Measurements from ENCODE around the gene MECP2. TPM values are rescaled to one million over a fixed set of nuclear protein-coding genes. Genes with fewer than 3 reads are reported as not detected.

MECP2 gene
- total and polyA plus RNA-seq, 2 donors (not counting 1 experiment from before 2014, with no cell fraction given), result 20.0 to 122 TPM

DNA sequence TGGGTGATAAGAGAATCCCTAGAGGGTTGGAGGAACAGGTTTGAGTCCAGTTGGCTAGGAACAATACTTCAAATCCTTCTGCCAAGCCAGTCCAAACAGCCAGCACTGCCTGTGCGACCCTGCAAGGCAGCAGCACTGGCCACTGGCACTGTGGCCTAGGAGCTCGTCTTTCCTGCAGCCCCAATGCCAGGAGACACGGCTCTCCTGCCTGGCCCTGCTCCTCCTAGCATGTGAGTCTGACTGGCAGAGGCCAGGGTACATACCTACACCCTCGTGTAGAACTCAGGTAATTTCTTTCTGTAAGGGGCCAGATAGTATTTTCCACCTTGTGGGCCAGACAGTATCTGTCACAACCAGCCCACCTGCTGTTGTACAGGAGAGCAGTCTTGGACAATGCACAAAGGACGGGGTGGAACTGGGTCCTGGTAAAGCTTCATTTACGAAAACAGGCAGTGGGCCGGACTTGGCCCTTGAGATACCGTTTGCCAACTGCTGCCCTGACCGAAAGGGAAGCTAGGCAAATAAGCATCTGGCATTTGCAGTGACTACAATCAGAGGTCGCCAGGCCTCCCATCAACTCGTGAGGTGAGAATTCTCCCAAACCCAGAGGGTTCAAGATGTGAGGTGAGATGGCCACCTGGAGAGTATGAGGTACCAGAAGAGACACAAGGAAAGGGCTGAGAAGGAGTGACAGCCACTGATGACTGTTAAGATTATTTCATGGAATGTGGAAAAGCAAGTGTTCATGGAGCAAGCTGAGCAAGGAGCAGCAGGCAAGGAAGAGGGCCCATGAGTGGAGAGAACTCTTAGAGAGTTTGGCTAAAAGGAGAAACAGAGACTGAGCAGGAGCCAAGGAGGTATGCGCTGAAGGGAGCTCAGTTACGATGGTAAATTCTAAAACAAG lies 48.1 kb downstream of the MECP2 start:
- no peak overlapping the region for H2AFZ ChIP-seq (ENCODE audit: insufficient read depth, low read depth, low read length, poor library complexity, severe bottlenecking)
- POLR2A ChIA-PET, result no interaction called here
- Mint-ChIP-seq H3K27ac (no peak overlapping the region), H3K4me1 (peaks cover 16% of the 10 kb centered on the region), H3K9me3 (ENCODE audit: insufficient read depth) (no peaks in the 10 kb centered on the region), H3K4me3 (no peak overlapping the region), H3K27me3 (no peaks in the 10 kb centered on the region)
- H3K27me3 ChIP-seq (replicated peaks in 1 of 4; ENCODE audit: control extremely low read depth in 1 of 4, control insufficient read depth in 3 of 4, insufficient read depth in 4 of 4, low read length in 3 of 4), result no peaks in the 10 kb centered on the region
- H3K9ac ChIP-seq (ENCODE audit: low read length), result no peak overlapping the region
- ATAC-seq (ENCODE audit: low read depth) (no peak), DNase-seq (no peak)
- peaks cover 38% of the 10 kb centered on the region for H4K20me1 ChIP-seq (ENCODE audit: control insufficient read depth, insufficient read depth, low read length, poor library complexity, severe bottlenecking)
- 99% methylated on average over 10 of the region's 13 CpGs for WGBS (ENCODE audit: insufficient coverage)
- no peak for TF ChIP-seq EZH2 (IDR thresholded peaks at IDR 0.05; ENCODE audit: borderline replicate concordance, insufficient read depth, low read depth, low read length, poor library complexity, severe bottlenecking)
- TF ChIP-seq, protein P1, sequence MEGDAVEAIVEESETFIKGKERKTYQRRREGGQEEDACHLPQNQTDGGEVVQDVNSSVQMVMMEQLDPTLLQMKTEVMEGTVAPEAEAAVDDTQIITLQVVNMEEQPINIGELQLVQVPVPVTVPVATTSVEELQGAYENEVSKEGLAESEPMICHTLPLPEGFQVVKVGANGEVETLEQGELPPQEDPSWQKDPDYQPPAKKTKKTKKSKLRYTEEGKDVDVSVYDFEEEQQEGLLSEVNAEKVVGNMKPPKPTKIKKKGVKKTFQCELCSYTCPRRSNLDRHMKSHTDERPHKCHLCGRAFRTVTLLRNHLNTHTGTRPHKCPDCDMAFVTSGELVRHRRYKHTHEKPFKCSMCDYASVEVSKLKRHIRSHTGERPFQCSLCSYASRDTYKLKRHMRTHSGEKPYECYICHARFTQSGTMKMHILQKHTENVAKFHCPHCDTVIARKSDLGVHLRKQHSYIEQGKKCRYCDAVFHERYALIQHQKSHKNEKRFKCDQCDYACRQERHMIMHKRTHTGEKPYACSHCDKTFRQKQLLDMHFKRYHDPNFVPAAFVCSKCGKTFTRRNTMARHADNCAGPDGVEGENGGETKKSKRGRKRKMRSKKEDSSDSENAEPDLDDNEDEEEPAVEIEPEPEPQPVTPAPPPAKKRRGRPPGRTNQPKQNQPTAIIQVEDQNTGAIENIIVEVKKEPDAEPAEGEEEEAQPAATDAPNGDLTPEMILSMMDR (IDR thresholded peaks at IDR 0.05), result no peak
- H3K4me1 ChIP-seq (ENCODE audit: control insufficient read depth in 2 of 2, insufficient read depth in 2 of 2, low read length in 2 of 2), result peaks cover 4 to 10% of the 10 kb centered on the region in 2 donors
- no peak overlapping the region for H3K4me2 ChIP-seq (replicated peaks; ENCODE audit: low read depth, low read length, poor library complexity, severe bottlenecking)
- peaks cover 0 to 20% of the 10 kb centered on the region in 2 experiments for H3K36me3 ChIP-seq (replicated peaks in 1 of 2; ENCODE audit: control extremely low read depth in 1 of 2, control insufficient read depth in 1 of 2, extremely low read depth in 1 of 2, insufficient read depth in 2 of 2, low read length in 1 of 2)
- peaks cover 76% of the 10 kb centered on the region for H3K79me2 ChIP-seq (ENCODE audit: control insufficient read depth, insufficient read depth, low read length)
- intact Hi-C loops (cut with micrococcal nuclease), result loop anchor here (5.0 kb wide), 1 partner anchor 77 kb away; the partner anchor contains the start of genes HCFC1 and TMEM187
- no peaks in the 10 kb centered on the region for H3K9me3 ChIP-seq (ENCODE audit: control extremely low read depth in 1 of 3, control insufficient read depth in 2 of 3, insufficient read depth in 1 of 3, low read length in 2 of 3)
- no peak overlapping the region for H3K27ac ChIP-seq (ENCODE audit: low read length in 2 of 2)
- CTCF ChIA-PET, result interaction anchor here (1.0 to 1.9 kb wide), 3 partner anchors 36 to 126 kb away, joined by 3 to 6 read pairs (median 4); no protein-coding TSS in a partner anchor
- H3K4me3 ChIP-seq (ENCODE audit: control extremely low read depth in 1 of 5, extremely low read depth in 1 of 5, insufficient read depth in 1 of 5, low read depth in 2 of 5, low read length in 4 of 5), result no peak overlapping the region

DNA sequence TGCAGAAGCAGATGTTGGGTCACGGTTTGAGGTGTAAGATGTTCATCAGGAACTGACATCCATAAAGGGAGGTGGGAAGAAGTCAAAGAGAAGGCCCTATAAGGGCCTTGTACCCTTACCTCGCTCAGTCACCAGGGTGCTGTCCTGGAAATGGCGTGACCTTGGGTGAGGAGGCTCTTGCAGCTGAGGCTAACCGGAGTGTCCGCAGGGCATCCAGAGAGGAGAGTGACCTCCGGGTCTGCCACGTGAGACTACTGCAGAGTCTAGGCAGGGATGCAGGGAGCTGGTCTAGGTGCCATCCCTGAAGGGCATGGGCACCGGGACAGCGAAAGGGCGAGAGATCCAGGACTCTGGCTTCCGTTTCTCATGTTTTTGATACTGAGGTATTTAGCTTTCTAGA lies 49.1 kb downstream of the MECP2 start:
- ATAC-seq (ENCODE audit: low read depth), result no peak
- Histone ChIP-seq H2AFZ (ENCODE audit: insufficient read depth, low read depth, low read length, poor library complexity, severe bottlenecking) (no peak overlapping the region), H3K4me2 (replicated peaks; ENCODE audit: low read depth, low read length, poor library complexity, severe bottlenecking) (no peak overlapping the region), H4K20me1 (ENCODE audit: control insufficient read depth, insufficient read depth, low read length, poor library complexity, severe bottlenecking) (peaks cover 48% of the 10 kb centered on the region), H3K27me3 (replicated peaks in 1 of 4; ENCODE audit: control extremely low read depth in 1 of 4, control insufficient read depth in 3 of 4, insufficient read depth in 4 of 4, low read length in 3 of 4) (no peaks in the 10 kb centered on the region), H3K79me2 (ENCODE audit: control insufficient read depth, insufficient read depth, low read length) (peaks cover 80% of the 10 kb centered on the region), H3K9ac (ENCODE audit: low read length) (no peak overlapping the region), H3K27ac (ENCODE audit: low read length in 2 of 2) (no peak overlapping the region), H3K9me3 (ENCODE audit: control extremely low read depth in 1 of 3, control insufficient read depth in 2 of 3, insufficient read depth in 1 of 3, low read length in 2 of 3) (no peaks in the 10 kb centered on the region), H3K36me3 (replicated peaks in 1 of 2; ENCODE audit: control extremely low read depth in 1 of 2, control insufficient read depth in 1 of 2, extremely low read depth in 1 of 2, insufficient read depth in 2 of 2, low read length in 1 of 2) (peaks cover 0 to 22% of the 10 kb centered on the region in 2 experiments), H3K4me1 (ENCODE audit: control insufficient read depth in 2 of 2, insufficient read depth in 2 of 2, low read length in 2 of 2) (peaks cover 4 to 10% of the 10 kb centered on the region in 2 donors), H3K4me3 (ENCODE audit: control extremely low read depth in 1 of 5, extremely low read depth in 1 of 5, insufficient read depth in 1 of 5, low read depth in 2 of 5, low read length in 4 of 5) (no peak overlapping the region)
- TF ChIP-seq, protein P1 (IDR thresholded peaks at IDR 0.05), result no peak
- TF ChIP-seq EZH2 (IDR thresholded peaks at IDR 0.05; ENCODE audit: borderline replicate concordance, insufficient read depth, low read depth, low read length, poor library complexity, severe bottlenecking), result no peak
- Mint-ChIP-seq H3K9me3 (ENCODE audit: insufficient read depth) (no peaks in the 10 kb centered on the region), H3K4me1 (peaks cover 16% of the 10 kb centered on the region), H3K27ac (no peak overlapping the region), H3K4me3 (no peak overlapping the region), H3K27me3 (no peaks in the 10 kb centered on the region)
- POLR2A ChIA-PET, result no interaction called here
- CTCF ChIA-PET, result interaction anchor here (1.6 to 1.9 kb wide), 2 partner anchors 35 to 125 kb away, joined by 3 to 6 read pairs; no protein-coding TSS in a partner anchor
- no peak for DNase-seq
- intact Hi-C loops (cut with micrococcal nuclease), result no loop called here
- WGBS (ENCODE audit: insufficient coverage), result 100% methylated on average over 6 of the region's 11 CpGs

All from B cell (primary cell).